ENCODE measurements around the gene PRKCH. TPM values are rescaled to one million over a fixed set of nuclear protein-coding genes. Genes with fewer than 3 reads are reported as not detected.

Gene PRKCH
- total RNA-seq, 1 donor from 2014 or later = 43.0 TPM

GRCh38 chr14:61575551-61576150 lies 254.3 kb downstream of the PRKCH start:
- no peak overlapping the region for H3K4me3 ChIP-seq
- H3K36me3 ChIP-seq = no peaks in the 10 kb centered on the region
- peaks cover 12% of the 10 kb centered on the region for H3K4me1 ChIP-seq
- H3K27ac ChIP-seq = no peak overlapping the region
- DNase-seq (ENCODE audit: extremely low spot score in 2 of 2) = no peak
- H3K9me3 ChIP-seq = no peaks in the 10 kb centered on the region
- intact Hi-C loops (cut with DNase I) = no loop called here
- TF ChIP-seq CTCF (IDR thresholded peaks at IDR 0.05) (no peak), POLR2A (IDR thresholded peaks at IDR 0.05) (no peak), POLR2AphosphoS5 (IDR thresholded peaks at IDR 0.05; ENCODE audit: insufficient read depth in 1 of 2, low read depth in 1 of 2) (no peak)
- H3K27me3 ChIP-seq = no peaks in the 10 kb centered on the region

- no peak overlapping the region for H3K27ac ChIP-seq
- DNase-seq (ENCODE audit: extremely low spot score in 2 of 2) = no peak
- intact Hi-C loops (cut with DNase I) = no loop called here
- peaks cover 15% of the 10 kb centered on the region for H3K4me1 ChIP-seq
- H3K27me3 ChIP-seq = no peaks in the 10 kb centered on the region
- TF ChIP-seq CTCF (IDR thresholded peaks at IDR 0.05) (no peak), POLR2AphosphoS5 (IDR thresholded peaks at IDR 0.05; ENCODE audit: insufficient read depth in 1 of 2, low read depth in 1 of 2) (peak in 1 of 2 donors; percentile 7)
- H3K36me3 ChIP-seq = no peaks in the 10 kb centered on the region
- H3K4me3 ChIP-seq = no peak overlapping the region
- H3K9me3 ChIP-seq = no peaks in the 10 kb centered on the region
These were observed 256.1 kb downstream of the PRKCH start for GRCh38 chr14:61577506-61577931.

GRCh38 chr14:61578745-61579144 lies 257.4 kb downstream of the PRKCH start:
- H3K4me1 ChIP-seq = peaks cover 15% of the 10 kb centered on the region
- no peak for DNase-seq (ENCODE audit: extremely low spot score in 2 of 2)
- no peaks in the 10 kb centered on the region for H3K9me3 ChIP-seq
- TF ChIP-seq CTCF (IDR thresholded peaks at IDR 0.05) (no peak), POLR2A (IDR thresholded peaks at IDR 0.05) (no peak), POLR2AphosphoS5 (IDR thresholded peaks at IDR 0.05; ENCODE audit: insufficient read depth in 1 of 2, low read depth in 1 of 2) (no peak)
- no peak overlapping the region for H3K4me3 ChIP-seq
- no peaks in the 10 kb centered on the region for H3K27me3 ChIP-seq
- intact Hi-C loops (cut with DNase I) = no loop called here
- H3K36me3 ChIP-seq = no peaks in the 10 kb centered on the region
- no peak overlapping the region for H3K27ac ChIP-seq

DNA sequence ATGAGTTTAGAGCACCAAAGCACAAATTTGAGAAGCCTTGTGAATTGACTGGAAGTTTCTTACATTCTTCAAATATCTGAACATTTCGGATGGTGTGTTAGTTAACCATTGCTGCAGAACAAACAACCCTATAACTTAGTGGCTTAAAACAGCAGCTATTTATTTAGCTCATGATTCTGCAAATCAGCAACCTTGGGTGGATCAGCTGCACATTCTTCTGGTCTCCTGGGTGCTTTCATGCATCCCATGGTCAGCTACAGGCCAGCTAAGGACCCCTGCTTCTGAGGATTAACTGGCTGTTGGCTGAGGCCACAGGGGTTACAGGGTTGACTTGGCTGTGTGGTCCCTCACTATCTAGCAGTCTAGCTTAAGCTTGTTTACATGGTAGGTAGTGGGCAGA lies 260.0 kb downstream of the PRKCH start:
- H3K4me3 ChIP-seq = no peak overlapping the region
- DNase-seq (ENCODE audit: extremely low spot score in 2 of 2) = no peak
- H3K27ac ChIP-seq = no peak overlapping the region
- H3K27me3 ChIP-seq = no peaks in the 10 kb centered on the region
- no peaks in the 10 kb centered on the region for H3K36me3 ChIP-seq
- intact Hi-C loops (cut with DNase I) = no loop called here
- TF ChIP-seq CTCF (IDR thresholded peaks at IDR 0.05) = no peak
- no peak for TF ChIP-seq POLR2A (IDR thresholded peaks at IDR 0.05)
- no peak for TF ChIP-seq POLR2AphosphoS5 (IDR thresholded peaks at IDR 0.05; ENCODE audit: insufficient read depth in 1 of 2, low read depth in 1 of 2)
- no peaks in the 10 kb centered on the region for H3K9me3 ChIP-seq
- peaks cover 29% of the 10 kb centered on the region for H3K4me1 ChIP-seq

DNA sequence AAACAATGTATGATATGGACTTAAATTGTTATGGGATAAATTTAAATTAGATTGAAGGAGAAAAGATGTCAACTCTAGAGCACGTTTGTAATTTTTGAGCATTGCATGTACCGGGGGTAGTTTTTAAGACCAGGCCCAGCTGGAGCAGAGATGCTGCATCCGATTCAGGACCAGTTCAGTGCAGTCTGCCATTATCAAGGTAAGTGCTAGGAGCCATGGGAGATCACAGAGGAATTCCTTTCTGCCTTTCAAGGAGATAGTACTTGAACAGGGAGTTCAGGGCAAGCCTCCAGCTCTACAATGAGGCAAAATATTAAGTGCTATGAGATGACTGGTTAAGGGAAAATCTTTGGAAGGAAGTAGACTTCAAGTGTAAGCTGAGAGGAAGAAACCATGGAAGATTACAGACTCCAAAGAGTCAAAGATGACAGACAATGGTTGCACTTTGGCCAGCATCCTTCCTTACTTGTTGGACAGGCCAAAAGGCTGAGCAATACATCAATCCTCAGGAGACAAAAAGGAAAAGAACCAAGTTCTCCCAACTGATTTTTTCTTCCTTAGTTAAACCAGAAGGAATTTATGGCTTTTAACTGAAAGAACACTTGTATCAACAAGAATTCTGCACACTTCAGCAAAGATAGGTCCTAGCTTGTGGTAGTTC lies 260.7 kb downstream of the PRKCH start:
- Histone ChIP-seq H3K27me3 (no peaks in the 10 kb centered on the region), H3K4me3 (no peak overlapping the region), H3K36me3 (no peaks in the 10 kb centered on the region), H3K9me3 (no peaks in the 10 kb centered on the region), H3K4me1 (peaks cover 36% of the 10 kb centered on the region), H3K27ac (no peak overlapping the region)
- intact Hi-C loops (cut with DNase I) = no loop called here
- DNase-seq (ENCODE audit: extremely low spot score in 2 of 2) = peak in 1 of 2 donors; percentile 79
- TF ChIP-seq POLR2AphosphoS5 (IDR thresholded peaks at IDR 0.05; ENCODE audit: insufficient read depth in 1 of 2, low read depth in 1 of 2) = no peak
- no peak for TF ChIP-seq POLR2A (IDR thresholded peaks at IDR 0.05)
- no peak for TF ChIP-seq CTCF (IDR thresholded peaks at IDR 0.05)
